ENCODE data around the gene DLGAP1. TPM values are rescaled to one million over a fixed set of nuclear protein-coding genes. Genes with fewer than 3 reads are reported as not detected.

The DLGAP1 gene
- polyA plus RNA-seq, 1 of the 3 experiments (the other 2 are of a cell fraction), result not detected

DNA sequence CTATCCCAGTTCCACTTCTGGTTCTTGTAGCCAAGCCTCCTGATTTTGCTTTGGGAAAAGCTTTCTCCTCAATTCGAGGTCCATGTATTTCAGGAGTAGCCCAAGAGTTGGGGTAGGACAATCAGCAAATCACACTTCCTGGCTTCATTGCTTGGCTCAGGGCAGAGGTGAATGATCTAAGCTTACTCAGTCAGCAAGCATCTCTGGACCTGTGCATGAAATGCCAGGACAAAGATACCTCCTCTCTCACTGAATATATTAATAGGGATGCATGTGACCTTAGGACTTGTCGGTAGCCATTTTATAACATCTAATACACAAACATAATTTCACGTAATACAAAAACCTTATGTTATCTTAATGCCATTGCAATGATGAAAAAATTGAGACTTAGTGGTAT, 632.0 kb downstream of the DLGAP1 start:
- Histone ChIP-seq H3K27me3 (ENCODE audit: insufficient read depth) (peaks cover 20% of the 10 kb centered on the region; the same call in 1 of the 2 replicates), H2AFZ (ENCODE audit: low read depth) (no peak overlapping the region), H3K4me2 (no peak overlapping the region), H3K9me3 (no peaks in the 10 kb centered on the region), H3K4me3 (ENCODE audit: low read depth in 2 of 2, low read length in 1 of 2) (no peak overlapping the region), H3K79me2 (ENCODE audit: insufficient read depth) (no peaks in the 10 kb centered on the region), H3K4me1 (ENCODE audit: control insufficient read depth in 1 of 2, insufficient read depth in 2 of 2, low read depth in 1 of 2, low read length in 1 of 2) (peaks cover 0 to 9% of the 10 kb centered on the region in 2 experiments; a peak in 1 of 4 replicates), H3K36me3 (replicated peaks in 1 of 2; ENCODE audit: control insufficient read depth in 1 of 2, insufficient read depth in 2 of 2, low read length in 1 of 2) (no peaks in the 10 kb centered on the region), H3K9me2 (no peaks in the 10 kb centered on the region), H3K9ac (no peak overlapping the region), H4K20me1 (ENCODE audit: insufficient read depth) (no peaks in the 10 kb centered on the region), H3F3A (replicated peaks; ENCODE audit: insufficient read depth) (no peaks in the 10 kb centered on the region), H3K27ac (ENCODE audit: low read depth in 2 of 2, low read length in 1 of 2) (no peak overlapping the region)
- DNase-seq, result no peak
- TF ChIP-seq, protein P1, sequence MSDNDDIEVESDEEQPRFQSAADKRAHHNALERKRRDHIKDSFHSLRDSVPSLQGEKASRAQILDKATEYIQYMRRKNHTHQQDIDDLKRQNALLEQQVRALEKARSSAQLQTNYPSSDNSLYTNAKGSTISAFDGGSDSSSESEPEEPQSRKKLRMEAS (IDR thresholded peaks at IDR 0.05; ENCODE audit: low read depth), result no peak
- TF ChIP-seq IRF3 (IDR thresholded peaks at IDR 0.05; ENCODE audit: low read depth, low read length), result no peak
- TF ChIP-seq RFX5 (IDR thresholded peaks at IDR 0.05; ENCODE audit: low read length), result no peak
- TF ChIP-seq FOSL2 (IDR thresholded peaks at IDR 0.05; ENCODE audit: borderline replicate concordance, low read depth), result no peak
- no peak for TF ChIP-seq NFIC (IDR thresholded peaks at IDR 0.05; ENCODE audit: borderline replicate concordance)
- no peak for TF ChIP-seq RCOR1 (IDR thresholded peaks at IDR 0.05; ENCODE audit: low read length)
- 28% methylated on average over 3 of the region's 3 CpGs for WGBS (ENCODE audit: low lambda C conversion rate)
- POLR2A ChIA-PET, result no interaction called here
- CTCF ChIA-PET, result interaction anchor here (2.2 kb wide), 1 partner anchor 10 kb away, joined by 5 read pairs; no protein-coding TSS in a partner anchor

GRCh38 chr18:3821524-3821923, 633.6 kb downstream of the DLGAP1 start:
- ChIA-PET POLR2A (no interaction called here), CTCF (no interaction called here)
- no peak for TF ChIP-seq RCOR1 (IDR thresholded peaks at IDR 0.05; ENCODE audit: low read length)
- no peak for TF ChIP-seq CTCF (IDR thresholded peaks at IDR 0.05)
- TF ChIP-seq ELF1 (IDR thresholded peaks at IDR 0.05), result no peak
- no peak for TF ChIP-seq FOSL2 (IDR thresholded peaks at IDR 0.05; ENCODE audit: borderline replicate concordance, low read depth)
- TF ChIP-seq GABPA (IDR thresholded peaks at IDR 0.05; ENCODE audit: low read depth), result no peak
- WGBS (ENCODE audit: low lambda C conversion rate), result under 1% methylated on average over 4 of the region's 4 CpGs
- no peak overlapping the region for H3K9ac ChIP-seq
- H3K4me2 ChIP-seq, result no peak overlapping the region
- no peaks in the 10 kb centered on the region for H3K9me2 ChIP-seq
- peaks cover 0 to 4% of the 10 kb centered on the region in 2 experiments; a peak in 1 of 4 replicates for H3K4me1 ChIP-seq (ENCODE audit: control insufficient read depth in 1 of 2, insufficient read depth in 2 of 2, low read depth in 1 of 2, low read length in 1 of 2)
- H2AFZ ChIP-seq (ENCODE audit: low read depth), result no peak overlapping the region
- H3K27ac ChIP-seq (ENCODE audit: low read depth in 2 of 2, low read length in 1 of 2), result no peak overlapping the region
- no peak for DNase-seq
- H3K79me2 ChIP-seq (ENCODE audit: insufficient read depth), result no peaks in the 10 kb centered on the region
- peaks cover 20% of the 10 kb centered on the region; the same call in 1 of the 2 replicates for H3K27me3 ChIP-seq (ENCODE audit: insufficient read depth)
- H3F3A ChIP-seq (replicated peaks; ENCODE audit: insufficient read depth), result no peaks in the 10 kb centered on the region
- H3K4me3 ChIP-seq (ENCODE audit: low read depth in 2 of 2, low read length in 1 of 2), result no peak overlapping the region
- H4K20me1 ChIP-seq (ENCODE audit: insufficient read depth), result no peaks in the 10 kb centered on the region
- no peaks in the 10 kb centered on the region for H3K36me3 ChIP-seq (replicated peaks in 1 of 2; ENCODE audit: control insufficient read depth in 1 of 2, insufficient read depth in 2 of 2, low read length in 1 of 2)
- H3K9me3 ChIP-seq, result no peaks in the 10 kb centered on the region
